Right ventricle myocardium inferior (tissue), 1 donor: ENCODE results near the gene DDX51. TPM values are rescaled to one million over a fixed set of nuclear protein-coding genes. Genes with fewer than 3 reads are reported as not detected.
"Not testable (repeated sequence)": the region's sequence is repeated elsewhere in the genome, so short reads cannot be mapped to it uniquely, and the experiment has no call there.

ENCODE experiments used
- ATAC-seq: fragments of 200-7000 bp; cut with Tn5 transposase; one replicate; pipeline ENCODE4 v1.9.1; 2020; ENCODE audit warnings: mild to moderate bottlenecking, moderate library complexity
- DNase-seq: peaks from one replicate; pipeline ENCODE4 v3.0.0; 2021; ENCODE audit errors: missing footprints
- intact Hi-C: fragments of 100-400 bp; cut with DNase I; formaldehyde crosslinking; loops from one replicate; pipeline ENCODE4 v1.11.0; 2022
- total RNA-seq: library from RNA; stranded (reverse); fragmentation: NEBNext Ultra II Directional; extraction: Animal tissue kit (Norgen Biotek cat#: 25700); gene quantifications from one replicate; pipeline ENCODE4 v1.2.1, GENCODE V29; 2021
- donor health status: DM: no; HTN: yes; CAD: no; lungs with severe emphysema.

DDX51 gene
- total RNA-seq, 1 donor from 2014 or later = 10.4 TPM

DNA sequence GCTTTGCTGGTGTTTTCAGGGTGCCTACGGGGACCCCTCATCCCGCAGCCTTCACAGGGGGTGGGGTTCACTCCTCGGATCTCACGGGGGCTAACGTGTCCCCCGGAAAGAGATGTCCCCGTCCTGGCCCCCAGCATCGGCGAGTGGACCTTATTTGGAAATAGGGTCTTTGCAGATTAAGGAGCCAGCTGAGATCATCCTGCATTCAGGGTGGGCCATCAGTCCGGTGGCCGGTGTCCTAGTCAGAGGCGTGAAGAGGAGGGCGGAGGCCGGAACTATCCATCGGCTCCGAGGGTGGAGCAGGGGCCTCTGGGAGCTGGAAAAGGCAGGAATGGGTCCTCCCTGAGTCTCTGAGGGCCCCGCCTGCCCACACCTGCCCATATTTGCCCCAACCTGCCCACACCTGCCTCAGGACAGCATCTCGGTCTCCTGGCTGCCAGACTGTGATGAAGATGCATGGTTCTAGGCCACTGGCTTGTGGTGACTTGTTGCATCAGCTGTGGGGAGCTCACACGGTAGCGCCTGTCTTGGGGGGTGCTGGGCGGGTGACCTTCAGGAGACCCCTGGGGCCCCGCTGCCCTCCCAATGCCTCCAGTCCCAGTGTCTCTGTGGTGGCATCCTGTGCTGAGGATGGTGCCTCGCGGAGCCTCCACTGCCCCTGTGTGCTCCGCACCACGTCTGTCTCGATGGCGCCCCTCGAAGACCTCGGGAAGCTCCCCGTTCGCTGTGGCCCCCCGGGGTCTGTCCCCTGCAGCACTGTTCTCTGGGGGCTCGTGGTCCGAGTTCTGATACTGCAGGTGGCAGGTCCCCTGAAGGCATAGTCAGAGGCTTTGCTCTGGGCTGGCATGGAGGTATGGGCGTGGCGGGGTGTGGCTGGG lies 14.8 kb upstream of the DDX51 start:
- intact Hi-C loops = loop anchor here (10.0 kb wide), 1 partner anchor 456 kb away; the partner anchor contains the start of genes LRCOL1 and P2RX2
- ATAC-seq (no peak), DNase-seq (peak; percentile 53)

DNA sequence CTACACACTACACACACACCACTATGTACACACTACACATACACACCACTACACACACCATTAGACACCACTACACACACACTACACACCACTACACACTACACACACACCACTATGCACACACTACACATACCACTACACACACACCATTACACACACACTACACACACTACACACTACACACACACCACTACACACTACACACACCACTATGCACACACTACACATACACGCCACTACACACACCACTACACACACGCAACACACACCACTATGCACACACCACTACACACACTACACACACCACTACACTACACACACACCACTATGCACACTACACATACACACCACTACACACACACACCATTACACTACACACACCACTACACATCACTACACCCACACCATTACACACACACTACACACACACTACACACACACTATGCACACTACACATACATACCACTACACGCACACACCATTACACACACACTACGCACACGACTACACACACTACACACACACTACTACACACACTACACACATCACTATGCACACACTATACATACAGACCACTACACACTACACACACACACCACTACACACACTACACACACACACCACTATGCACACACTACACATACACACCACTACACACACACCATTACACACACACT lies 13.8 kb upstream of the DDX51 start:
- no peak for DNase-seq
- no peak for ATAC-seq
- intact Hi-C loops = loop anchor here (10.0 kb wide), 1 partner anchor 457 kb away; the partner anchor contains the start of genes LRCOL1 and P2RX2

DNA sequence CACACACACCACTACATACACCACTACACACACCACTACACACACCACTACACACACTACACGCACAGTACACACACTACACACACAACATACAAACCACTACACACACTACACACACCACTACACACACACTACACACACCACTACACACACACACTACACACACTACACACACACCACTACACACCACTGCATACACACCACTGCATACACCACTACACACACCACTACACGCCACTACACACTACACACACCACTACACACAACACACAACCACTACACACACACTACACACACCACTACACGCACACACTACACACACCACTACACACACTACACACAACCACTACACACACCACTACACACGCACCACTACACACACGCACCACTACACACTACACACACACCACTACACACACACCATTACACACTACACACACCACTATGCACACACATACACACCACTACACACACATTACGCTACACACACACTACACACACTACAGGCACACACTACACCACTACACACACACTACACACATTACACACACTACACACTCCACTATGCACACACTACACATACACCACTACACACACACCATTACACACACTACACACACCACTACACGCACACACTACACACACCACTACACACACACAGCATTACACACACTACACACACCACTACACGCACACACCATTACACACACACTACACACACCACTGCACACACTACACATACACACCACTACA lies 12.6 kb upstream of the DDX51 start:
- DNase-seq (no peak), ATAC-seq (no peak)
- intact Hi-C loops = loop anchor here (10.0 kb wide), 1 partner anchor 458 kb away; the partner anchor contains the start of genes LRCOL1 and P2RX2

DNA sequence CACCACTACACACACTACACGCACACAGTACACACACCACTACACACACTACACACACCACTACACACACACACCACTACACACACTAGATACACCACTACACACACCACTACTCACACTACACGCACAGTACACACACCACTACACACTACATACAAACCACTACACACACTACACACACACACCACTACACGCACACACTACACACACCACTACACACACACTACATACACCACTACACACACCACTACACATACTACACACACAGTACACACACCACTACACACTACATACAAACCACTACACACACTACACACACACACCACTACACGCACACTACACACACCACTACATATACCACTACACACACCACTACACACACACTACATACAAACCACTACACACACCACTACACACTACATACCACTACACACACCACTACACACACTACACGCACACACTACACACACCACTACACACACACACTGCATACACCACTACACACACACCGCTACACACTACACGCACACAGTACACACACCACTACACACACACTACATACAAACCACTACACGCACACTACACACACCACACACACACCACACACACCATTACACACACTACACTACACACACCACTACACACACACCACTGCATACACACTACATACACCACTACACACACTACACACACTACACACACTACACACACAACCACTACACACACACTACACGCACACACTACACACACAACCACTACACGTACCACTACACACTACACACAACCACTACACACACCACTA lies 11.9 kb upstream of the DDX51 start:
- DNase-seq (no peak), ATAC-seq (no peak)
- intact Hi-C loops = loop anchor here (2.0 to 10.0 kb wide), 2 partner anchors 63 to 459 kb away; partner anchors contain the start of genes LRCOL1 and P2RX2

DNA sequence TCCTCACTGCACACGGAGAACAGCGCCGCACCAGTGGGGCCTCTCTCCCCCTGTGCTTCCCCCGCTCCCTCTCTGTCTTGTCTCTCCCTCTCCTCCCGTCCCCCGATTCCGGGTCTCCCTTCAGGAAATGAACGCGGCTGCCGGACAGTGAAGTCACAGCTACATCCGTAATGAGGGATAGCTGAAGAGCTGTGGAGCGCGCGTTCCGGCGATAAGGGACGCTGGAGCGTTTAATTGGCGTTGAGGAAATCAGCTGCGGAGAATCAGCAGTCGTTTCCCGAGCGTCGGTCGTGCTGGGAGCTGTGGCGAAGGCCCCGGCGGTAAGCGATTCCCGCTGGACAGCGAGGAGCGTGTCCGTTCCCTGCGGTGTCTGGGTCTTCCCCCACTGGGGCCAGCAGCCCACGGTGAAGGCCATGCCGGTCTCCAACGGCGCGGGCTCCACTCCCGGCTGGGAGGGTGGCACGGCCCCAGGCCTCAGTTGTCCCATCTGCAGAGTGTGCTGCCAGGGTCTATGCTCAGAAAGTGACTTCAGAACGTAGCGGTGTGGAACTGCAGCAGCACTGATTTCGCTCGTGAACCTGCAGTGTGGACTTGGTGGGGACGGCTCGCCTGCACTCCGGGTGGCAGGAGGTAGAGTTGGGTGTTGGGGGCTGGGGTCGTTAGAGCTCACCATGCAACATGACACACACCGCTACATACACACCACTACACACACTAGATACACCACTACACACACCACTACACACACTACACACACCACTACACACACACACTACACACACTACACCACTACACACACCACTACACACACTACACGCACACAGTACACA lies 11.0 kb upstream of the DDX51 start:
- intact Hi-C loops = loop anchor here (2.0 to 10.0 kb wide), 2 partner anchors 64 to 460 kb away; partner anchors contain the start of genes LRCOL1 and P2RX2
- DNase-seq (peak; percentile 53), ATAC-seq (no peak)

DNA sequence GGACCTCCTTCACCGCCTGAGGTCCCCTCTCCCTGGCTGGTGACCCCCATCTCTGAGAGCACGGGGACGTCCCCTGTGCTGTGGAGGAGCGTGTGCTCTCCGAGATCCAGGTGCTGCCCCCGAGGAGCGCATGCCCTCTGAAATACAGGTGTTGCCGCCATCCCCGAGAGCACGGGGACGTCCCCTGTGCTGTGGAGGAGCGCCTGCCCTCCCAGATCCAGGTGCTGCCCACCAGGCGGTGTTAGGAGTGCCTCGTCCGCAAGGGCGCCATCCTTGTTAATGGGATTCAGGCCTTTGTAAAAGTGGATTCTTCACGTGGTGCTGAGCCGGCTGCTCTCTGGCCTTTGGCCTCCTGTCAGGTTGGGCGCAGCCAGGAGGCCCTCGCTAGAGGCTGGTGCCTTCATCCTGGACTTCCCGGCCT lies 10.2 kb upstream of the DDX51 start:
- ATAC-seq = peak; percentile 2
- intact Hi-C loops = loop anchor here (2.0 to 10.0 kb wide), 2 partner anchors 64 to 460 kb away; partner anchors contain the start of genes LRCOL1 and P2RX2
- DNase-seq = peak; percentile 11

DNA sequence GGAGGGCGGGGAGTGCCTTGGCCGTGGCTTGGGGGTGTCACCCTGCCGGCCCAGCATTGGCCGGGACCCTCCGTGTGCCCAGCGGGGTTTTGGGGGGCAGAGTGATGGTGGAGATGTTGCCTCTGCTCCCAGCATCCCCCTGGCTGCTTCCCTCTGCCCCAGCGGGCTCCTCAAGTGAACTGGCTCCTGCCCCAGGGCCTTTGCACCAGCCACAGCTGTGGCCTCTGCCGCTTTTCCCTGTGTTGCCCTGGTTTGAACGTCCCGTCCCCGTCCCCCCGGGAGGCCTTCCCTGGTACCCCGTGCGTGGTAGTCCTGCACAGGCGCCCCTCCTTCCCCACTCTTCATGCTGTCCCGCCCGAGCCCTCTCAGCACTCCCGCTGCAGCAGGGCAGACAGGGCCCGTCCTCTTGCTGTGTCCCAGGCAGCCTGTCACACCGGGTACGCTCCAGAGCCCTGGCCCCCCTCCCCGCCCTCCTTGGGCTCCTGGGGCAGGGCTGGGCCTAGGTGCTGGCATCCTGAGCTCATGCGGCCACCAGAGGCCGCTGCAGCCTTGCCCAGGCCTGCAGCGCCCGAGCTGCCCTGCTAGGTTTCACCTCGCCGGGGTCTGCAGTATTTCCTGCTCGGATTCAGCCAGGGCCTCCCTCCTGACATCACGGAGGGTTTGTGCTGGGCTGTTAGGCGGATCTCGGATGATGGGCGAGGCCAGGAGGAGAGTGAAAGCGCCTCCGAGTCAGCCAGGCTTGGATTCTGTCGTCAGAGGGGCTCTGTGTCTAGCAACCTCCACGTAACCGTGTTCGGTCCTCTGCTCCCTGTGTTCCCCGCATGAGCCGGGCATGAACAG lies 9.6 kb upstream of the DDX51 start:
- intact Hi-C loops = loop anchor here (2.0 to 10.0 kb wide), 2 partner anchors 65 to 461 kb away; partner anchors contain the start of genes LRCOL1 and P2RX2
- DNase-seq (peak; percentile 79), ATAC-seq (peak; percentile 89)

DNA sequence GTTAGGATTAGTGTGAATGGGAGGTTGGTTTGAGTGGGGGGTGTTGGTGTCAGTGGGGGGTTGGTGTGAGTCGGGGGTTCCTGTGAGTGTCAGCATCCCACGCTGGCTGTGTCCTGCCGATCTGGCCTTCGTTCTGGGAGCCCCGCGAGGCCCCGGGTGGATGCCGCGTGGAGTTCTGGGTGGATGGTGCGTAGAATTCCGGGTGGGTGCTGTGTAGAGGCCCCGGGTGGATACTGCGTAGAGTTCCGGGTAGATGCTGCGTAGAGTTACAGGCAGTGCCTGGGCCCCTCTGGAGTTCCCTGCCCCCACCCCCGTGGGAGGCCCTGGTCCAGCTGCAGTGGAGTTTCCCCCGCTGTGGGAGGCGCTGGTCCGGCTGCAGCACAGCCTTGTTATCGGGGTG lies 8.8 kb upstream of the DDX51 start:
- ATAC-seq = no peak

DNA sequence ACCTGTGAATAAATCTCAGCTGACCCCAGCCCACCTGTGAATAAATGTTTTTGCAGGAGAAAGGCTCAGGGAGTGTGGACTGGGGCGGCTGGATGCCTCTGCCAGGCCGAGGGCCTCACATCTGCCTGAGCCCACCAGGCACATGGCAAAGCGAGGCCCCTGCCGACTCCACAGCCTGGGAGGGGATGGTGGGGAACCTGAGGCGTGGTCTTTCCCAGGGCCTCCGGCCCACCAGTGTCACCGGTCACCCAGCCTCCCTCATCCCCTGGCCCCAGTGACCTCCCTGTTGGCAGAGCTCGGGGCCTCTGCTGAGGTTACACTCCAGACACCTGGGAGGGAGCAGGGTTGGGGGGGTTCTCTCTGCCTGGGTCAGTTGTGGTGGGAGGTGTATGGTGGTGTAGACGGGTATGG lies 8.3 kb upstream of the DDX51 start:
- DNase-seq = no peak
- ATAC-seq = no peak
- intact Hi-C loops = loop anchor here (10.0 kb wide), 1 partner anchor 462 kb away; the partner anchor contains the start of genes LRCOL1 and P2RX2

More for the DNA sequence above, 8.8 kb upstream of the DDX51 start:
- DNase-seq = no peak
- intact Hi-C loops = loop anchor here (10.0 kb wide), 1 partner anchor 462 kb away; the partner anchor contains the start of genes LRCOL1 and P2RX2

DNA sequence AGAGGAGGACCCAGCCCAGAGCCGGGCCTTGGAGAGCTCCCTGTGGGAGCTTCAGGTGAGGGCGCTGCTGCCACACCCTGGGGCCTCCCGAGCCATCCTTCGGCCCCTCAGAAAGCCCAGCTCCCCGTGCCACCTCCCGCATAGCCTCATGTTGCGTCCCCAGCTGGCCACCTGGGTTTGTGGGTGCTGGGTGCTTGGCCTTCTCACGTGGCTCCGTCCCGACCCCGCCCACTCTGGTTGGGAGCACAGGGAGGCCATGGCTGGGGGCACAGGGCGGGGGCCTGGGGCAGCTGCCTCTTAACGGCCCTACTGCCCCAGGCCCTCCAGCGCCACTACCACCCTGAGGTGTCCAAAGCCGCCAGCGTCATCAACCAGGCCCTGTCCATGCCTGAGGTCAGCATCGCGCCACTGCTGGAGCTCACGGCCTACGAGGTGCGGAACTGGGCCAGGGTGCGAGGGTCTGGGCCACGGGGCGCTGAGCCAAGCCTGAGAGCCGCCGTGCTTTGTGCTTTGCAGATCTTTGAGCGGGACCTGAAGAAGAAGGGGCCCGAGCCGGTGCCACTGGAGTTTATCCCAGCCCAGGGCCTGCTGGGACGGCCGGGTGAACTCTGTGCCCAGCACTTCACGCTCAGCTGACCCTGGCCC lies 7.8 kb upstream of the DDX51 start:
- no peak for ATAC-seq
- DNase-seq = no peak

DNA sequence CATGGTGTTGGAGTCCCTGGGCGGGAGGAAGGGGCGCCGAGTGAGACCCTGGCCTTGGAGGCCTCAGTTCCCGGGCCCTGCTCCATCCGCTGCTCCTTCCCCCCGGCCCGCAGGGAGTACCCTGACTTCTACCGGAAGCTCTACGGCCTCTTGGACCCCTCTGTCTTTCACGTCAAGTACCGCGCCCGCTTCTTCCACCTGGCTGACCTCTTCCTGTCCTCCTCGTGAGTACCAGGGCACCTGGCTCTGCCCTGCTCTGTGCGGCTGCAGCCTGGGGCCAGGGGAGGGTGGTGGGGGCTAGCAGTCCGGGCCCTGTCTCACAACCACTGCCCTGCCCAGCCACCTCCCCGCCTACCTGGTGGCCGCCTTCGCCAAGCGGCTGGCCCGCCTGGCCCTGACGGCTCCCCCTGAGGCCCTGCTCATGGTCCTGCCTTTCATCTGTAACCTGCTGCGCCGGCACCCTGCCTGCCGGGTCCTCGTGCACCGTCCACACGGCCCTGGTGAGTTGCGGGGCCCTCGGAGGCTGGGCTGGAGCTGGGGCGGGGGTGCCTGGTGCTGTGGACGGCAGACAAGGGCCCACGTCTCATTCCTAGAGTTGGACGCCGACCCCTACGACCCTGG lies 7.1 kb upstream of the DDX51 start:
- DNase-seq (no peak), ATAC-seq (no peak)
- intact Hi-C loops = loop anchor here (10.0 kb wide), 1 partner anchor 464 kb away; the partner anchor contains the start of genes LRCOL1 and P2RX2

More for the DNA sequence above, 7.8 kb upstream of the DDX51 start:
- intact Hi-C loops = loop anchor here (10.0 kb wide), 1 partner anchor 463 kb away; the partner anchor contains the start of genes LRCOL1 and P2RX2

DNA sequence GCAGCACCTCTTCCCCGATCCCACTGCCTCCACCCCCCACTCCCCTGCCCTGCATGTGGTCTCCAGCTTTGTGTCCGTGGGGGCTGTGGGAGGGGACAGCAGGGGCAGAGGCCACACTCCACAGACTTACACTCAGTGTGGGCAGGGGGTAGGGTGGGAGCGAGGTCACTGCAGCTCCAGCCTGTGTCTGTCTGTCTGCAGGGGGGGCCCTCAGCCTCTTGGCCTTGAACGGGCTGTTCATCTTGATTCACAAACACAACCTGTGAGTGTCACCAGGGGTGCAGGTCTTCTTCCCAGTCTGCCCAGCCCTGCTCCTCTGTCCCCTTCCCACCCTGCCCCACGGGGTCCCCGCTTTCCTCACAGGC lies 6.6 kb upstream of the DDX51 start:
- DNase-seq (no peak), ATAC-seq (no peak)
- intact Hi-C loops = loop anchor here (10.0 kb wide), 1 partner anchor 464 kb away; the partner anchor contains the start of genes LRCOL1 and P2RX2

DNA sequence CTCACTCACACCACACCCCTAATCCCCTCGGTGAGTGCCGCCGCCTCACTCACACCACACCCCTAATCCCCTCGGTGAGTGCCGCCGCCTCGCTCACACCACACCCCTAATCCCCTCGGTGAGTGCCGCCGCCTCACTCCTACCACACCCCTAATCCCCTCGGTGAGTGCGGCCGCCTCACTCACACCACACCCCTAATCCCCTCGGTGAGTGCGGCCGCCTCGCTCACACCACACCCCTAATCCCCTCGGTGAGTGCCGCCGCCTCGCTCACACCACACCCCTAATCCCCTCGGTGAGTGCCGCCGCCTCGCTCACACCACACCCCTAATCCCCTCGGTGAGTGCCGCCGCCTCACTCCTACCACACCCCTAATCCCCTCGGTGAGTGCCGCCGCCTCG lies 5.4 kb upstream of the DDX51 start:
- DNase-seq, intact Hi-C loops, ATAC-seq: not testable (repeated sequence)

DNA sequence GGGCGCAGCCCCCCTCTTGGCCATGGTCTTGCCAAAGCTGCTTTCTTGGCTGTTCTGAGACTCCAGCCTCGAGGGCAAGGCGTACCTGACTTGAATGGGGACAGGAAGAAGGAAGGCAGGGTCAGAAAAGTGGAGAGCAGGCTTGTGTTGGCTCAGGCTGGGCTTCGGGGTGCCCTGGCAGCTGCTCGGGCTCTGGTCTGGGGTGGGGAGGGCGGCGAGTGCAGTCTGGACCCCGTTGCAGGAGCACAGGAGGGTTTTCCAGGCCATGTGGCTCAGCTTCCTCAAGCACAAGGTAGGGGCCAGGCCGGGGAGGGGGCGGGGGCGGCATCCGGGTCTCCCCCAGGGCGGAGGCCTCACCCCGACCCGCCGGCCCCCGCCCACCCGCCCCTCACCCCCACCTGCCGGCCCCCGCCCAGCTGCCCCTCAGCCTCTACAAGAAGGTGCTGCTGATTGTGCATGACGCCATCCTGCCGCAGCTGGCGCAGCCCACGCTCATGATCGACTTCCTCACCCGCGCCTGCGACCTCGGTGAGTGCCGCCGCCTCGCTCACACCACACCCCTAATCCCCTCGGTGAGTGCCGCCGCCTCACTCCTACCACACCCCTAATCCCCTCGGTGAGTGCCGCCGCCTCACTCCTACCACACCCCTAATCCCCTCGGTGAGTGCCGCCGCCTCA lies 4.4 kb upstream of the DDX51 start:
- ATAC-seq (no peak), DNase-seq (no peak)
- intact Hi-C loops = no loop called here
